Neural cell (in vitro differentiated cells): ENCODE measurements around the gene CFAP299. TPM values are rescaled to one million over a fixed set of nuclear protein-coding genes. Genes with fewer than 3 reads are reported as not detected.

Experiments
- H2AFZ ChIP-seq: fragments of 200-600, 300-800 bp; sonication (generic), shearing (Covaris generic); 2 replicates; pipeline ENCODE4 v1.6.0; 2014; ENCODE audit warnings: low read depth, mild to moderate bottlenecking, antibody characterized with exemption, low read length, moderate library complexity
- H3F3A ChIP-seq: fragments of 200-600 bp; shearing (Covaris generic); 2 replicates; pipeline ENCODE4 v1.6.1; 2016; ENCODE audit warnings: mild to moderate bottlenecking, moderate library complexity, mixed read lengths, antibody characterized with exemption, low read length; ENCODE audit not compliant: insufficient read depth, poor library complexity, severe bottlenecking
- H3K27ac ChIP-seq: fragments of 200-600, 300-800 bp; sonication (generic), shearing (Covaris generic); 2 replicates; pipeline ENCODE4 v1.5.1; 2014; ENCODE audit warnings: mild to moderate bottlenecking, low read length, moderate library complexity
- H3K27me3 ChIP-seq: fragments of 300-800, 200-600 bp; sonication (generic), shearing (Covaris generic); 2 replicates; pipeline ENCODE4 v1.6.0; 2014; ENCODE audit warnings: mild to moderate bottlenecking, low read depth, low read length, moderate library complexity; ENCODE audit not compliant: insufficient read depth
- H3K36me3 ChIP-seq: fragments of 300-800, 200-600 bp; sonication (generic), shearing (Covaris generic); 2 replicates; pipeline ENCODE4 v1.5.1; 2014; ENCODE audit warnings: mild to moderate bottlenecking, antibody characterized with exemption, low read length, moderate library complexity; ENCODE audit not compliant: insufficient read depth
- H3K4me2 ChIP-seq: fragments of 300-800, 200-600 bp; sonication (generic), shearing (Covaris generic); 2 replicates; pipeline ENCODE4 v1.6.0; 2014; ENCODE audit warnings: mild to moderate bottlenecking, low read length
- H3K4me3 ChIP-seq: fragments of 300-800, 200-600 bp; sonication (generic), shearing (Covaris generic); 2 replicates; pipeline ENCODE4 v1.5.1; 2014; ENCODE audit warnings: mild to moderate bottlenecking, low read length, moderate library complexity
- H3K79me2 ChIP-seq: fragments of 200-600 bp; shearing (Covaris generic); replicated peaks from 2 replicates; pipeline ENCODE4 v1.6.0; 2014; ENCODE audit warnings: mild to moderate bottlenecking, low read length, moderate library complexity; ENCODE audit not compliant: insufficient read depth
- H3K9ac ChIP-seq: fragments of 300-800, 200-600 bp; sonication (generic), shearing (Covaris generic); 2 replicates; pipeline ENCODE4 v1.6.1; 2016; ENCODE audit warnings: mild to moderate bottlenecking, low read length, mixed read lengths
- H3K9me2 ChIP-seq: fragments of 200-600 bp; shearing (Covaris generic); 2 replicates; pipeline ENCODE4 v1.6.1; 2016; ENCODE audit warnings: mild to moderate bottlenecking, low read length, mixed read lengths; ENCODE audit not compliant: insufficient read depth
- H3K9me3 ChIP-seq: fragments of 200-600, 300-800 bp; sonication (generic), shearing (Covaris generic); 2 replicates; pipeline ENCODE4 v1.6.1; 2016; ENCODE audit warnings: mild to moderate bottlenecking, mixed run types, low read length, moderate library complexity, mixed read lengths
- H4K20me1 ChIP-seq: fragments of 200-600 bp; shearing (Covaris generic); 2 replicates; pipeline ENCODE4 v1.6.1; 2016; ENCODE audit warnings: mild to moderate bottlenecking, mixed run types; ENCODE audit not compliant: insufficient read depth
- CTCF ChIP-seq: fragments of 450-650 bp; IDR thresholded peaks from 2 replicates; pipeline ENCODE4 v1.5.1; 2014; ENCODE audit warnings: antibody characterized with exemption, mild to moderate bottlenecking, moderate library complexity; ENCODE audit not compliant: poor library complexity, severe bottlenecking
- EP300 ChIP-seq: fragments of 450-650 bp; conservative IDR thresholded peaks from 2 replicates; pipeline ENCODE4 v1.6.1; 2014; ENCODE audit warnings: antibody characterized with exemption, mild to moderate bottlenecking, moderate library complexity; ENCODE audit not compliant: poor library complexity, severe bottlenecking
- EZH2 ChIP-seq: fragments of 200-600, 300-800 bp; shearing (Covaris generic), sonication (generic); IDR thresholded peaks from 2 replicates; pipeline ENCODE4 v1.6.1; 2014; ENCODE audit warnings: antibody characterized with exemption, low read length, borderline replicate concordance, mild to moderate bottlenecking; ENCODE audit not compliant: insufficient read depth, poor library complexity, severe bottlenecking
- MXI1 ChIP-seq: fragments of 450-650 bp; conservative IDR thresholded peaks from 2 replicates; pipeline ENCODE4 v1.6.1; 2014; ENCODE audit warnings: antibody characterized with exemption, mild to moderate bottlenecking; ENCODE audit not compliant: poor library complexity, severe bottlenecking
- POLR2AphosphoS5 ChIP-seq: IDR thresholded peaks from 2 replicates; pipeline ENCODE4 v1.6.1; 2012
- RAD21 ChIP-seq: fragments of 450-650 bp; conservative IDR thresholded peaks from 2 replicates; pipeline ENCODE4 v1.6.1; 2014; ENCODE audit warnings: antibody characterized with exemption, mild to moderate bottlenecking, moderate library complexity
- REST ChIP-seq: IDR thresholded peaks from 2 replicates; pipeline ENCODE4 v1.6.1; 2012; ENCODE audit warnings: borderline replicate concordance
- SMC3 ChIP-seq: fragments of 450-650 bp; conservative IDR thresholded peaks from 2 replicates; pipeline ENCODE4 v1.6.1; 2014; ENCODE audit warnings: antibody characterized with exemption, mild to moderate bottlenecking, moderate library complexity; ENCODE audit not compliant: poor library complexity
- TAF1 ChIP-seq: IDR thresholded peaks from 2 replicates; pipeline ENCODE4 v1.6.1; 2012; ENCODE audit warnings: low read depth
- polyA plus RNA-seq: library from polyadenylated mRNA; depleted of rRNA; stranded (reverse); fragments of >200 nt; gene quantifications from 2 replicates; pipeline ENCODE4 v1.2.3, GENCODE V29; 2014

CFAP299 gene
- polyA plus RNA-seq, 1 donor from 2014 or later, result not detected

- Histone ChIP-seq H2AFZ (no peak overlapping the region), H3K79me2 (no peaks in the 10 kb centered on the region), H3K4me2 (no peak overlapping the region), H3F3A (no peaks in the 10 kb centered on the region), H3K9me3 (no peaks in the 10 kb centered on the region), H3K9ac (no peak overlapping the region), H3K9me2 (no peaks in the 10 kb centered on the region), H3K27me3 (no peaks in the 10 kb centered on the region), H3K36me3 (no peaks in the 10 kb centered on the region), H3K27ac (no peak overlapping the region), H3K4me3 (no peak overlapping the region), H4K20me1 (no peaks in the 10 kb centered on the region)
- TF ChIP-seq RAD21, result no peak
- TF ChIP-seq CTCF, result no peak
- no peak for TF ChIP-seq EZH2
- no peak for TF ChIP-seq TAF1
- TF ChIP-seq EP300, result no peak
- no peak for TF ChIP-seq MXI1
- no peak for TF ChIP-seq REST
- no peak for TF ChIP-seq POLR2AphosphoS5
- no peak for TF ChIP-seq SMC3
Measured at GRCh38 chr4:80840396-80840795, 504.9 kb downstream of the CFAP299 start.

- H3K9me3 ChIP-seq, result no peaks in the 10 kb centered on the region
- no peaks in the 10 kb centered on the region for H3K27me3 ChIP-seq
- TF ChIP-seq SMC3, result no peak
- TF ChIP-seq TAF1, result no peak
- no peak for TF ChIP-seq POLR2AphosphoS5
- no peak for TF ChIP-seq REST
- no peak for TF ChIP-seq MXI1
- TF ChIP-seq CTCF, result no peak
- no peak for TF ChIP-seq EZH2
- no peak for TF ChIP-seq RAD21
- TF ChIP-seq EP300, result no peak
- no peaks in the 10 kb centered on the region for H3K9me2 ChIP-seq
- H3K4me3 ChIP-seq, result no peak overlapping the region
- no peak overlapping the region for H3K27ac ChIP-seq
- no peak overlapping the region for H3K4me2 ChIP-seq
- no peaks in the 10 kb centered on the region for H3K79me2 ChIP-seq
- no peaks in the 10 kb centered on the region for H3F3A ChIP-seq
- H3K9ac ChIP-seq, result no peak overlapping the region
- H4K20me1 ChIP-seq, result no peaks in the 10 kb centered on the region
- H2AFZ ChIP-seq, result no peak overlapping the region
- no peaks in the 10 kb centered on the region for H3K36me3 ChIP-seq
Measured at GRCh38 chr4:80841587-80842281, 506.2 kb downstream of the CFAP299 start.
